Epithelial cell of esophagus (primary cell): ENCODE data around the gene SYCE1.
"Not testable (repeated sequence)": the region's sequence is repeated elsewhere in the genome, so short reads cannot be mapped to it uniquely, and the experiment has no call there.

Experiments used
- DNase-seq: peaks from one replicate; pipeline ENCODE4 v3.0.0; 2010; ENCODE audit warnings: low read depth
- H3K4me3 ChIP-seq: 2 replicates; pipeline ENCODE4 v1.5.1; 2011; ENCODE audit warnings: mild to moderate bottlenecking, low read length, control low read depth
- CTCF ChIP-seq: IDR thresholded peaks from 2 replicates; pipeline ENCODE4 v1.5.1; 2011; ENCODE audit warnings: low read depth, mild to moderate bottlenecking, low read length, control low read depth, inconsistent platforms; ENCODE audit not compliant: insufficient read depth; ENCODE audit errors: missing control alignments

The SYCE1 gene

DNA sequence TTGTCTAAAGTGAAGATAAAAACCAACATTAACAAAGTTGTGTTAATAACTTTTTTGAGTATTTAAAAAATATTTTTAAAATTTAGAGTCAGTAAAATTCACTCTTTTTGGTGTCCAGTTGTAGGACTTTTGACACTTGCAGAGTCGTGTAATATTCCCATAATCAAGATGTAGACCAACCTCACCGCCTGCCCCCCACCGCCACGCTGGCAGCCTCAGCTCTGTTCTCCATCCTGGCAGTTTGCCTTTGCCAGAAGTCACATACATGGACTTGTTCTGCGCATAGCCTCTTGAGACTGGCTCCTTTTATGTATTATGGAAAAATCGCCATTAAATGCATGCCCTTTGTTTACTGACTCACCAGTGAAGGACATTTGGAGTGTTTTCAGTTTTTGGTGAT lies 27.3 kb upstream of the SYCE1 start:
- no peak overlapping the region for H3K4me3 ChIP-seq
- no peak for TF ChIP-seq CTCF
- DNase-seq = no peak

DNA sequence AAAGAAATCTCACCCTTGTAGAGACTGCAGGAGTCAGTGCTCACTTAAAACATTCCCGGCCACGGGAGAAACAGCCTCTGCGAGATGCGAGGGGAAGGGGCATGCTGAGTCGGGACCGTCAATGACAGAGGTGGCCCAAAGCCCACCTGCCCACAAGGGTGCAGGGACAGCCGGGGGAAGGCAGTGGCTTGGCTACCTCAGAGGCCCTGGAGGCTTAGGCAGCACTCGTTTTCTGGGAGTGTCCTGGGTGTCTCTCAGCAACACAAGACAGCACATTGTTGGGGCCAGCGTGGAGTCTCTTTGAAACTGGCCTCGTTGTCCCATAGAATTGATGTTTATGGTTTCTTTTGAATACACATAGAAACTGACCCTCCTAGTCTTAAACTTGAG lies 25.6 kb upstream of the SYCE1 start:
- DNase-seq = no peak
- no peak overlapping the region for H3K4me3 ChIP-seq
- TF ChIP-seq CTCF = no peak

- H3K4me3 ChIP-seq = no peak overlapping the region
- TF ChIP-seq CTCF = no peak
- no peak for DNase-seq
These were observed 25.0 kb upstream of the SYCE1 start for GRCh38 chr10:133590226-133590969.

DNA sequence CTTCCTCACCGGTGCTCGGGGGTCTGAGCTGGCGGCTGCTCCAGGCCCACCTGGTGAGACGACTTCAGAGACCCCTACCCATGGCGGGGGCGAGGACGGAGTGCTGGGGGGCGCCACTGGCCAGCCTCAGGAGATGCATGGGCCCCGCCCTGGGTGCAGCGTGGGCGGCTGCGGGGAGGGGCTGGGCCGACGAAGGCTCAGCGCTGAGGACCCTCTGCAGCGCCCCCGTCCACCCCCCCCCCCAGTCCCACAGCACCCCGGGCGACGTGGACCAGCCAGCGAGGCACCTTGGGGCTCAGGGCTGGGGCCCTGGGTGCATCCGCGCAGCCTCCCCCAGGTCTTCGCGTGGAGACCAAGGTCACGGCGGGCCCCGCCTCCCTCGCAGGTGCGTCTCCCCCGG lies 11.7 kb upstream of the SYCE1 start:
- not testable (repeated sequence) for H3K4me3 ChIP-seq, DNase-seq

GRCh38 chr10:133573460-133573859 lies 8.1 kb upstream of the SYCE1 start:
- not testable (repeated sequence) for H3K4me3 ChIP-seq, DNase-seq

- H3K4me3 ChIP-seq, DNase-seq: not testable (repeated sequence)
These were observed 6.7 kb upstream of the SYCE1 start for GRCh38 chr10:133572055-133572454.

- H3K4me3 ChIP-seq, DNase-seq: not testable (repeated sequence)
These were observed 4.4 kb upstream of the SYCE1 start for GRCh38 chr10:133569801-133570200.

GRCh38 chr10:133568831-133569527 lies 3.6 kb upstream of the SYCE1 start:
- H3K4me3 ChIP-seq, DNase-seq: not testable (repeated sequence)

- no peak overlapping the region for H3K4me3 ChIP-seq
- TF ChIP-seq CTCF = no peak
- DNase-seq = no peak
These were observed 2.9 kb upstream of the SYCE1 start for GRCh38 chr10:133568287-133568614.
